Upper lobe of left lung (tissue), 6 donors: Measurements from ENCODE around the gene ECD. TPM values are rescaled to one million over a fixed set of nuclear protein-coding genes. Genes with fewer than 3 reads are reported as not detected.
"Not testable (repeated sequence)": the region's sequence is repeated elsewhere in the genome, so short reads cannot be mapped to it uniquely, and the experiment has no call there.

Experiments used
- ATAC-seq, 2 donors: fragments of 200-7000 bp; cut with Tn5 transposase; one replicate each; pipeline ENCODE4 v1.9.1; 2022; ENCODE audit warnings: mild to moderate bottlenecking in 2 of 2, moderate library complexity in 2 of 2; ENCODE audit not compliant: low FRiP score in 2 of 2
- DNase-seq, 2 donors: peaks; one replicate each; pipeline ENCODE4 v3.0.0-alpha.2; 2019 to 2020
- H3K27ac ChIP-seq, 4 donors: fragments of 200-600 bp; sonication (generic); one replicate each; pipeline ENCODE4 v1.5.1; 2016 to 2019
- H3K27me3 ChIP-seq, 4 donors: fragments of 200-600 bp; sonication (generic); one replicate each; pipeline ENCODE4 v1.5.1; 2017 to 2019
- H3K36me3 ChIP-seq, 4 donors: fragments of 200-600 bp; sonication (generic); one replicate each; pipeline ENCODE4 v1.5.1; 2016 to 2019
- H3K4me1 ChIP-seq, 4 donors: fragments of 200-600 bp; sonication (generic); one replicate each; pipeline ENCODE4 v1.5.1; 2018 to 2019
- H3K4me3 ChIP-seq, 4 donors: fragments of 200-600 bp; sonication (generic); one replicate each; pipeline ENCODE4 v1.5.1; 2017 to 2019; ENCODE audit warnings: mild to moderate bottlenecking in 2 of 4, moderate library complexity in 1 of 4
- H3K9me3 ChIP-seq, 4 donors: fragments of 200-600 bp; sonication (generic); one replicate each; pipeline ENCODE4 v1.5.1; 2018 to 2019
- CTCF ChIP-seq, 6 experiments: fragments of 450-650 bp in 4 of 6; fragments of 200-600 bp in 2 of 6; sonication (generic) in 2 of 6; IDR thresholded peaks; one replicate each; pipeline ENCODE4 v1.5.1; 2016 to 2019; ENCODE audit warnings: antibody characterized with exemption in 6 of 6
- EP300 ChIP-seq, 4 donors: sonication (generic); formaldehyde crosslinking; IDR thresholded peaks; one replicate each; pipeline ENCODE4 v1.5.1; 2017; ENCODE audit warnings: antibody characterized with exemption in 4 of 4, control low read depth in 2 of 4
- POLR2A ChIP-seq, 4 donors: fragments of 450-650 bp; IDR thresholded peaks; one replicate each; pipeline ENCODE4 v1.5.1; 2016 to 2017; ENCODE audit warnings: antibody characterized with exemption in 4 of 4, mild to moderate bottlenecking in 2 of 4
- POLR2AphosphoS5 ChIP-seq, 2 donors: sonication (generic); formaldehyde crosslinking; IDR thresholded peaks; one replicate each; pipeline ENCODE4 v1.5.1; 2017; ENCODE audit warnings: antibody characterized with exemption in 2 of 2
- WGBS, 2 donors: methylation state at CpG; one replicate each; pipeline ENCODE4 v1.1.5; 2017 to 2018; 5-methylcytosine and 5-hydroxymethylcytosine counted together
- total RNA-seq, 6 donors: library from RNA; depleted of rRNA in 4 of 6; stranded (reverse); fragments of >200 nt in 4 of 6; gene quantifications; one replicate each; pipeline versions ENCODE4 v1.1.0 to v1.2.1, GENCODE V29; 2016 to 2021
- donor health status: DM: no; HTN: no; CAD: no; lungs with moderate emphysema.
- donor health status: DM: no; HTN: yes; CAD: no; lungs with severe emphysema.

ECD gene
- total RNA-seq, 6 donors from 2014 or later = 19.2 to 43.0 (median 24.8) TPM

DNA sequence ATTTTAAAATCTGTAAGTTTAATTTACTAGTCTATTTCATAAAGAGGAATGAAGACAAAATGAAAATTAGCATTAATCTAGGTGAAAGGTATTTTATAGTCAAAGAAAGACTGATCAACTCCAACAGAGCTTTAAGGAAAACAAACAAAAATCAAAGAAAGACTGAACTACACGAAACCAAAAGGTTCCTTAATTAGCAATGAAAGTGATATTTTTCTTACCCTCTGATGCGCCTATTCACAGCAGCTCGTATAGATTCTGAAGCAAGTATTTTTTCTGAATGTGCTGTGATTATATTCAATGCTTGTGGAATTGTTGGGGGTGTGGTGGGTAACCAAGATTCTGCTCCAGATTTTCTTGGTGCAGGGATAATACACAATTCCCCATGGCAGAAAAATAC lies 11.8 kb downstream of the ECD start:
- Histone ChIP-seq H3K4me3 (no peak overlapping the region), H3K27me3 (no peaks in the 10 kb centered on the region), H3K27ac (no peak overlapping the region), H3K9me3 (no peaks in the 10 kb centered on the region), H3K4me1 (no peaks in the 10 kb centered on the region), H3K36me3 (peaks cover 26 to 85% (median 31%) of the 10 kb centered on the region in 4 donors)
- ATAC-seq (no peak), DNase-seq (no peak)
- TF ChIP-seq POLR2A (IDR thresholded peaks at IDR 0.05) (no peak), CTCF (IDR thresholded peaks at IDR 0.05) (no peak), POLR2AphosphoS5 (IDR thresholded peaks at IDR 0.05) (no peak), EP300 (IDR thresholded peaks at IDR 0.05) (no peak)
- 92 to 93% methylated on average over 3 of the region's 3 CpGs for WGBS, 2 donors

GRCh38 chr10:73152009-73152408 lies 15.8 kb downstream of the ECD start:
- peaks cover 36 to 87% (median 44%) of the 10 kb centered on the region in 4 donors for H3K36me3 ChIP-seq

DNA sequence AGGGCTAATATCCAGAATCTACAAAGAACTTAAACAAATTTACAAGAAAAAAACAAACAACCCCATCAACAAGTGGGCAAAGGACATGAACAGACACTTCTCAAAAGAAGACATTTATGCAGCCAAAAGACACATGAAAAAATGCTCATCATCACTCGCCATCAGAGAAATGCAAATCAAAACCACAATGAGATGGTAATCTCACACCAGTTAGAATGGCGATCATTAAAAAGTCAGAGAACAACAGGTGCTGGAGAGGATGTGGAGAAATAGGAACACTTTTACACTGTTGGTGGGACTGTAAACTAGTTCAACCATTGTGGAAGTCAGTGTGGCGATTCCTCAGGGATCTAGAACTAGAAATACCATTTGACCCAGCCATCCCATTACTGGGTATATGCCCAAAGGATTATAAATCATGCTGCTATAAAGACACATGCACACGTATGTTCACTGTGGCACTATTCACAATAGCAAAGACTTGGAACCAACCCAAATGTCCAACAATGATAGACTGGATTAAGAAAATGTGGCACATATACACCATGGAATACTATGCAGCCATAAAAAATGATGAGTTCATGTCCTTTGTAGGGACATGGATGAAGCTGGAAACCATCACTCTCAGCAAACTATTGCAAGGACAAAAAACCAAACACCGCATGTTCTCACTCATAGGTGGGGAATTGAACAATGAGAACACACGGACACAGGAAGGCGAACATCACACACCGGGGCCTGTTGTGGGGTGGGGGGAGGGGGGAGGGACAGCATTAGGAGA lies 17.0 kb downstream of the ECD start:
- WGBS, 2 donors = 99% methylated on average over 5 of the region's 8 CpGs
- ATAC-seq, DNase-seq, H3K4me1 ChIP-seq, H3K27ac ChIP-seq, H3K27me3 ChIP-seq, H3K9me3 ChIP-seq, H3K4me3 ChIP-seq: not testable (repeated sequence)
- peaks cover 37 to 87% (median 48%) of the 10 kb centered on the region in 4 donors for H3K36me3 ChIP-seq

More at GRCh38 chr10:73152009-73152408, 15.8 kb downstream of the ECD start:
- DNase-seq = no peak
- WGBS, 2 donors = 92 to 96% methylated on average over 3 of the region's 3 CpGs
- no peaks in the 10 kb centered on the region for H3K4me1 ChIP-seq
- no peaks in the 10 kb centered on the region for H3K27me3 ChIP-seq
- no peak for ATAC-seq
- no peak overlapping the region for H3K4me3 ChIP-seq
- H3K9me3 ChIP-seq = no peaks in the 10 kb centered on the region
- TF ChIP-seq EP300 (IDR thresholded peaks at IDR 0.05) (no peak), POLR2AphosphoS5 (IDR thresholded peaks at IDR 0.05) (no peak), CTCF (IDR thresholded peaks at IDR 0.05) (no peak), POLR2A (IDR thresholded peaks at IDR 0.05) (no peak)
- H3K27ac ChIP-seq = no peak overlapping the region

DNA sequence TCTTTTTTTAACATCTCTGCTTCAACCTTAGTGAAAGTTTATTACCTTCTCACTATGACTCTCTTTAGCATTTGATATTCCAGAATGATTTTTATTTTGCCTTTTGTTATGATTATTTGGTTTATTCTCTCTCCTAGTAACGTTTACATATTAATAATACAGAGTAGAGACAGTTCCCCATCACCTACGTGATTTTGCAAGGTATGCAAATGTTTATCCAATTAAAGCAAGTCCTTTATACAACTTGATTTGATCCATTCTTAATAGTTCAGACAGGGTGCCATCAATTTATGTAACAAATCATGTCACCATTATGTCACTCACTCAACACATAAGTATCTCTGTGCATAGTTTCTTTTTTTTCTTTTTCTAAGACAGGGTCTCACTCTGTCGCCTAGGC lies 26.2 kb downstream of the ECD start:
- Histone ChIP-seq H3K27me3 (no peaks in the 10 kb centered on the region), H3K36me3 (peaks cover 42 to 100% (median 67%) of the 10 kb centered on the region in 4 donors), H3K27ac (no peak overlapping the region), H3K4me3 (no peak overlapping the region), H3K9me3 (no peaks in the 10 kb centered on the region), H3K4me1 (no peaks in the 10 kb centered on the region)
- ATAC-seq (no peak), DNase-seq (no peak)
- no peak for TF ChIP-seq POLR2A (IDR thresholded peaks at IDR 0.05)
- TF ChIP-seq EP300 (IDR thresholded peaks at IDR 0.05) = no peak
- no peak for TF ChIP-seq CTCF (IDR thresholded peaks at IDR 0.05)
- no peak for TF ChIP-seq POLR2AphosphoS5 (IDR thresholded peaks at IDR 0.05)
- 85 to 92% methylated on average over 3 of the region's 3 CpGs for WGBS, 2 donors

GRCh38 chr10:73139251-73139650 lies 28.6 kb downstream of the ECD start:
- no peak overlapping the region for H3K27ac ChIP-seq
- WGBS, 2 donors = 91% methylated on average over 2 of the region's 2 CpGs
- no peak for TF ChIP-seq POLR2A (IDR thresholded peaks at IDR 0.05)
- no peak for TF ChIP-seq CTCF (IDR thresholded peaks at IDR 0.05)
- no peak for ATAC-seq
- DNase-seq = no peak
- no peak overlapping the region for H3K4me3 ChIP-seq
- no peaks in the 10 kb centered on the region for H3K4me1 ChIP-seq
- H3K36me3 ChIP-seq = peaks cover 30 to 100% (median 63%) of the 10 kb centered on the region in 4 donors
- no peaks in the 10 kb centered on the region for H3K9me3 ChIP-seq
- H3K27me3 ChIP-seq = no peaks in the 10 kb centered on the region
